MM.1S (cell line): ENCODE results near the gene LCMT1.

Source experiments
- DNase-seq: peaks from one replicate; pipeline ENCODE4 v3.0.0-alpha.2; 2015
- H2AFZ ChIP-seq: fragments of 300-600 bp; sonication (generic); 2 replicates; pipeline ENCODE4 v1.6.0; 2016; ENCODE audit warnings: antibody characterized with exemption, low read length
- H3F3A ChIP-seq: fragments of 300-600 bp; sonication (generic); 2 replicates; pipeline ENCODE4 v1.6.1; 2016; ENCODE audit warnings: mild to moderate bottlenecking, antibody characterized with exemption, low read length, moderate library complexity, mixed read lengths; ENCODE audit not compliant: insufficient read depth
- H3K27ac ChIP-seq: fragments of 300-600 bp; sonication (generic); 2 replicates; pipeline ENCODE4 v1.5.1; 2016; ENCODE audit warnings: mild to moderate bottlenecking, low read length
- H3K27me3 ChIP-seq: fragments of 300-600 bp; sonication (generic); replicated peaks from 2 replicates; pipeline ENCODE4 v1.6.0; 2016; ENCODE audit warnings: low read length; ENCODE audit not compliant: insufficient read depth
- H3K36me3 ChIP-seq: fragments of 300-600 bp; sonication (generic); replicated peaks from 2 replicates; pipeline ENCODE4 v1.6.1; 2016; ENCODE audit warnings: mild to moderate bottlenecking, low read length, mixed read lengths; ENCODE audit not compliant: insufficient read depth
- H3K4me1 ChIP-seq: fragments of 300-600 bp; sonication (generic); 2 replicates; pipeline ENCODE4 v1.6.1; 2016; ENCODE audit warnings: low read length, mixed read lengths
- H3K4me2 ChIP-seq: fragments of 300-600 bp; sonication (generic); 2 replicates; pipeline ENCODE4 v1.6.0; 2016; ENCODE audit warnings: low read depth, low read length
- H3K4me3 ChIP-seq: fragments of 300-600 bp; sonication (generic); 2 replicates; pipeline ENCODE4 v1.5.1; 2016; ENCODE audit warnings: low read length, mixed read lengths
- H3K79me2 ChIP-seq: fragments of 300-600 bp; sonication (generic); 2 replicates; pipeline ENCODE4 v1.6.1; 2016; ENCODE audit warnings: mixed run types, low read length, mixed read lengths
- H3K9ac ChIP-seq: fragments of 300-600 bp; sonication (generic); 2 replicates; pipeline ENCODE4 v1.6.1; 2016; ENCODE audit warnings: low read length, mixed read lengths
- H3K9me2 ChIP-seq: fragments of 300-600 bp; sonication (generic); replicated peaks from 2 replicates; pipeline ENCODE4 v1.6.1; 2016; ENCODE audit warnings: mild to moderate bottlenecking, low read length, mixed read lengths; ENCODE audit not compliant: insufficient read depth
- H3K9me3 ChIP-seq: fragments of 300-600 bp; sonication (generic); replicated peaks from 2 replicates; pipeline ENCODE4 v1.6.1; 2016; ENCODE audit warnings: mild to moderate bottlenecking, low read length, mixed read lengths; ENCODE audit not compliant: insufficient read depth
- H4K20me1 ChIP-seq: fragments of 300-600 bp; sonication (generic); 2 replicates; pipeline ENCODE4 v1.6.1; 2016; ENCODE audit warnings: mild to moderate bottlenecking, low read length, moderate library complexity, mixed read lengths; ENCODE audit not compliant: insufficient read depth
- EZH2 ChIP-seq: fragments of 300-600 bp; sonication (generic); optimal IDR thresholded peaks from 2 replicates; pipeline ENCODE3; 2017; ENCODE audit warnings: low read depth, mild to moderate bottlenecking, antibody characterized with exemption, low read length, mixed read lengths
- EZH2phosphoT487 ChIP-seq: fragments of 300-600 bp; sonication (generic); IDR thresholded peaks from 2 replicates; pipeline ENCODE4 v1.6.1; 2018; ENCODE audit warnings: antibody characterized with exemption, low read length
- TF ChIP-seq, protein P1 (sequence below): fragments of 300-600 bp; sonication (generic); IDR thresholded peaks from 2 replicates; pipeline ENCODE4 v1.5.1; 2016; ENCODE audit warnings: antibody characterized with exemption, low read length, mixed read lengths

Gene LCMT1

DNA sequence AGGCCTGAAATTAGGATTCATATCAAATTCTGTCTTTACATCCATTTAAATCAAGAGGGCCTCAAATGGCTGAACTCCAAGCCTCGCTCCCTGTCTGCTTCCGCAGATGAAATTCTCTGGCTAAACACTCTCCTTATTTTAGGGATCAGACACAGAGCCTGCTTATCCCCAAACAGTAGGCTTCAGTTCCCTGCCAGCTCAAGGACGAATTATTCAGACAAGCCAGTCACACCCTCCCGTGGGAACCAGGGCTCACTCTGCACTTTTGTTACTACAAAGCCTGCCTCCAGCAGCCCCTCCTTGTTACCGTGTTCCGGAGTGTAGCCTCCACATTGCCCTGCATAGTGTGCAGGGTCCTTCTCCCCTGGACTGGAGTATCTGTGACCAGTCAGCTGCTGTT, 46.6 kb upstream of the LCMT1 start:
- no peaks in the 10 kb centered on the region for H3K36me3 ChIP-seq
- no peaks in the 10 kb centered on the region for H3K79me2 ChIP-seq
- H3K27me3 ChIP-seq, result peaks cover 29% of the 10 kb centered on the region
- H2AFZ ChIP-seq, result no peak overlapping the region
- no peak overlapping the region for H3K9ac ChIP-seq
- DNase-seq, result no peak
- H3K9me2 ChIP-seq, result no peaks in the 10 kb centered on the region
- no peaks in the 10 kb centered on the region for H3K4me1 ChIP-seq
- no peaks in the 10 kb centered on the region for H4K20me1 ChIP-seq
- H3K9me3 ChIP-seq, result no peaks in the 10 kb centered on the region
- H3K27ac ChIP-seq, result no peak overlapping the region
- no peak for TF ChIP-seq EZH2phosphoT487
- TF ChIP-seq, protein P1, sequence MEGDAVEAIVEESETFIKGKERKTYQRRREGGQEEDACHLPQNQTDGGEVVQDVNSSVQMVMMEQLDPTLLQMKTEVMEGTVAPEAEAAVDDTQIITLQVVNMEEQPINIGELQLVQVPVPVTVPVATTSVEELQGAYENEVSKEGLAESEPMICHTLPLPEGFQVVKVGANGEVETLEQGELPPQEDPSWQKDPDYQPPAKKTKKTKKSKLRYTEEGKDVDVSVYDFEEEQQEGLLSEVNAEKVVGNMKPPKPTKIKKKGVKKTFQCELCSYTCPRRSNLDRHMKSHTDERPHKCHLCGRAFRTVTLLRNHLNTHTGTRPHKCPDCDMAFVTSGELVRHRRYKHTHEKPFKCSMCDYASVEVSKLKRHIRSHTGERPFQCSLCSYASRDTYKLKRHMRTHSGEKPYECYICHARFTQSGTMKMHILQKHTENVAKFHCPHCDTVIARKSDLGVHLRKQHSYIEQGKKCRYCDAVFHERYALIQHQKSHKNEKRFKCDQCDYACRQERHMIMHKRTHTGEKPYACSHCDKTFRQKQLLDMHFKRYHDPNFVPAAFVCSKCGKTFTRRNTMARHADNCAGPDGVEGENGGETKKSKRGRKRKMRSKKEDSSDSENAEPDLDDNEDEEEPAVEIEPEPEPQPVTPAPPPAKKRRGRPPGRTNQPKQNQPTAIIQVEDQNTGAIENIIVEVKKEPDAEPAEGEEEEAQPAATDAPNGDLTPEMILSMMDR, result no peak
- no peak for TF ChIP-seq EZH2
- no peak overlapping the region for H3K4me2 ChIP-seq
- H3F3A ChIP-seq, result no peaks in the 10 kb centered on the region
- H3K4me3 ChIP-seq, result no peak overlapping the region

DNA sequence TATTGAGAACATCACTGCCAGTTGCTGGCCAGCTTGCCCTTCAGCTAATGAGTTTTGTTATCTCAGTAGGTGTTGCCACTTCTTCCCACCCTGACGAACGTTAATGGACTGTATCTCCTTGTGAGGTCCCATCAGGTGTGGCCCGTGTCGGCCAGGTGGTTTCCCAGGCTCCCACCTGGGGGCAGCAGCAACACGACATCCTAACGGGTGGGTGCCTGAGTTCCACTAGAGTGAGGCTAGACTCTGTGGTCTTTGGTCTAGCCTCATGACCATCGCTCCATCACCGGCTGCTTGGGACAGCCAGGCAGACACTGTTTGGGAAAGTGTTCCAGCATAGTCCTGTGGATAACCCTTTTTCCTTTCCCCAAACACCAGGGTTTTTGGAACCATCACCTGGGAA, 45.6 kb upstream of the LCMT1 start:
- no peak for DNase-seq
- TF ChIP-seq EZH2, result no peak
- no peak for TF ChIP-seq EZH2phosphoT487
- TF ChIP-seq, protein P1, result peak; percentile 22
- Histone ChIP-seq H3K4me1 (no peaks in the 10 kb centered on the region), H3K36me3 (no peaks in the 10 kb centered on the region), H3K79me2 (no peaks in the 10 kb centered on the region), H3K27me3 (peaks cover 38% of the 10 kb centered on the region), H3K27ac (no peak overlapping the region), H3K9me2 (no peaks in the 10 kb centered on the region), H4K20me1 (no peaks in the 10 kb centered on the region), H3K9ac (no peak overlapping the region), H2AFZ (peak overlapping the region; percentile 92), H3K9me3 (no peaks in the 10 kb centered on the region), H3K4me3 (no peak overlapping the region; the same call in 1 of the 2 replicates), H3F3A (no peaks in the 10 kb centered on the region), H3K4me2 (peak overlapping the region; percentile 99)

DNA sequence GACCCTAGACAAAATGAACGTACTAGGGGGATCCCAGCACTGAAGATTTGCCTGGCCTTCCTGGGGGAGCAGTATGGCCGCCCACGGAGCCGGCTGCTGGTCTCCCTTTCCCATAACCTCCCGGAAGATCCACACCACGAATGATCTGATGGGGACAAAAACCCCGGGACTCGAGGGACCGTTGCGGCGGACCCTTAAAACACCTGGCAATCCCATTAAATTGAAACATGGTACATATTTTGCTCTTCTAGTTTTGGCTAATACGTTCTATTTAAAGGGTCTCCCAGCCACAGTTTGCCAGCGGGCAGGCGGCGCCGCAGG, 45.2 kb upstream of the LCMT1 start:
- Histone ChIP-seq H3K9me3 (no peaks in the 10 kb centered on the region), H3K4me2 (peak overlapping the region; percentile 99), H3K36me3 (no peaks in the 10 kb centered on the region), H4K20me1 (no peaks in the 10 kb centered on the region), H3F3A (no peaks in the 10 kb centered on the region), H2AFZ (peak overlapping the region; percentile 92), H3K9me2 (no peaks in the 10 kb centered on the region), H3K27me3 (peaks cover 38% of the 10 kb centered on the region), H3K9ac (peak overlapping the region; percentile 25; the same call in 1 of the 2 replicates), H3K27ac (no peak overlapping the region), H3K79me2 (no peaks in the 10 kb centered on the region), H3K4me1 (no peaks in the 10 kb centered on the region), H3K4me3 (peak overlapping the region; percentile 75)
- no peak for DNase-seq
- TF ChIP-seq, protein P1, result no peak
- TF ChIP-seq EZH2phosphoT487 (no peak), EZH2 (no peak)
